Spleen (tissue), 11 donors: ENCODE results near the gene LRRC10B. TPM values are rescaled to one million over a fixed set of nuclear protein-coding genes. Genes with fewer than 3 reads are reported as not detected.

Experiments
- DNase-seq: peaks from one replicate; pipeline ENCODE4 v3.0.0-alpha.2; 2020
- H3K27ac ChIP-seq, 8 donors: fragments of 200-600 bp; sonication (generic) in 7 of 8; 1 replicate in 4 of 8; 2 replicates in 4 of 8; pipeline versions ENCODE4 v1.5.0 to v1.8.0; 2016 to 2021; ENCODE audit warnings: inconsistent platforms in 4 of 8, mild to moderate bottlenecking in 4 of 8, moderate library complexity in 1 of 8
- H3K27me3 ChIP-seq, 7 donors: fragments of 200-600 bp; sonication (generic) in 6 of 7; replicated peaks in 1 of 7; 1 replicate in 4 of 7; 2 replicates in 3 of 7; pipeline versions ENCODE4 v1.5.0 to v1.8.0; 2016 to 2021; ENCODE audit warnings: inconsistent platforms in 3 of 7, mild to moderate bottlenecking in 1 of 7
- H3K36me3 ChIP-seq, 6 donors: fragments of 200-600 bp; sonication (generic) in 5 of 6; 1 replicate in 4 of 6; 2 replicates in 2 of 6; pipeline versions ENCODE4 v1.5.0 to v1.8.0; 2016 to 2021; ENCODE audit warnings: inconsistent platforms in 2 of 6
- H3K4me1 ChIP-seq, 6 donors: fragments of 200-600 bp; sonication (generic) in 5 of 6; 1 replicate in 3 of 6; 2 replicates in 3 of 6; pipeline versions ENCODE4 v1.5.0 to v1.8.0; 2016 to 2021; ENCODE audit warnings: inconsistent platforms in 3 of 6
- H3K4me3 ChIP-seq, 8 donors: fragments of 200-600 bp; sonication (generic) in 7 of 8; 1 replicate in 4 of 8; 2 replicates in 4 of 8; pipeline versions ENCODE4 v1.5.0 to v1.8.0; 2016 to 2021; ENCODE audit warnings: inconsistent platforms in 4 of 8, mild to moderate bottlenecking in 4 of 8, moderate library complexity in 2 of 8
- H3K9me3 ChIP-seq, 8 donors: fragments of 200-600 bp; sonication (generic) in 7 of 8; 1 replicate in 4 of 8; 2 replicates in 4 of 8; pipeline versions ENCODE4 v1.5.0 to v1.8.0; 2016 to 2021; ENCODE audit warnings: inconsistent platforms in 4 of 8
- POLR2A ChIP-seq, 3 donors: fragments of 450-650 bp; IDR thresholded peaks; one replicate each; pipeline ENCODE4 v1.5.1; 2017; ENCODE audit warnings: antibody characterized with exemption in 3 of 3, mild to moderate bottlenecking in 1 of 3
- POLR2AphosphoS5 ChIP-seq, 3 donors: sonication (generic); formaldehyde crosslinking; IDR thresholded peaks; one replicate each; pipeline ENCODE4 v1.5.1; 2017; ENCODE audit warnings: antibody characterized with exemption in 3 of 3
- WGBS, 5 donors: extraction: QIAGEN DNeasy Blood & Tissue Kit in 3 of 5; methylation state at CpG; one replicate each; pipeline versions ENCODE4 v1.1.5 to v1.1.7; 2013 to 2018; 5-methylcytosine and 5-hydroxymethylcytosine counted together
- intact Hi-C: fragments of 100-400 bp; cut with DNase I; formaldehyde crosslinking; loops from one replicate; pipeline ENCODE4 v1.15.0; 2023; ENCODE audit warnings: low total_unique reads
- microRNA-seq, 3 donors: library from miRNA; unstranded; fragments of <30 nt; microRNA quantifications; one replicate each; pipeline versions ENCODE4 to v1.1.0, GENCODE V29; 2019 to 2020
- polyA plus RNA-seq, 3 donors: library from polyadenylated mRNA; stranded (reverse); fragments of 200-250 nt; gene quantifications; one replicate each; pipeline ENCODE4 v1.2.1, GENCODE V29; 2013
- small RNA-seq, 4 donors: library from RNA; depleted of rRNA; stranded (forward); fragments of <200 nt; gene quantifications; one replicate each; pipeline ENCODE3, GENCODE V24; 2016
- total RNA-seq, 7 donors: library from RNA; depleted of rRNA in 3 of 7; stranded (reverse); fragments of >200 nt in 3 of 7; fragmentation: NEBNext Ultra II Directional in 4 of 7; extraction: Animal tissue kit (Norgen Biotek cat#: 25700) in 4 of 7; gene quantifications; one replicate each; pipeline versions ENCODE4 v1.1.0 to v1.2.1, GENCODE V29; 2016 to 2021
- TF ChIP-seq, protein P1 (sequence below), 11 experiments: fragments of 200-600 bp in 7 of 11; fragments of 450-650 bp in 4 of 11; sonication (generic) in 4 of 11; IDR thresholded peaks in 8 of 11; conservative IDR thresholded peaks in 3 of 11; 1 replicate in 7 of 11; 2 replicates in 4 of 11; pipeline versions ENCODE4 v1.4.0 to v1.8.0; 2016 to 2021; ENCODE audit warnings: antibody characterized with exemption in 11 of 11, inconsistent platforms in 4 of 11, mild to moderate bottlenecking in 1 of 11
- donor health status: healthy with polysubstance abuse.
- donor health status: DM: no; HTN: no; CAD: no; lungs with moderate emphysema.
- donor health status: DM: no; HTN: no; CAD: no.
- donor health status: Bipolar disorder and iron deficiency.
- donor health status: healthy.
- donor health status: DM: no; HTN: no; CAD: no.
- donor health status: DM: yes; HTN: yes; CAD: no.

Gene LRRC10B
- total and polyA plus RNA-seq, 10 donors, result 0.27 to 0.82 (median 0.33) TPM; not detected in 4

DNA sequence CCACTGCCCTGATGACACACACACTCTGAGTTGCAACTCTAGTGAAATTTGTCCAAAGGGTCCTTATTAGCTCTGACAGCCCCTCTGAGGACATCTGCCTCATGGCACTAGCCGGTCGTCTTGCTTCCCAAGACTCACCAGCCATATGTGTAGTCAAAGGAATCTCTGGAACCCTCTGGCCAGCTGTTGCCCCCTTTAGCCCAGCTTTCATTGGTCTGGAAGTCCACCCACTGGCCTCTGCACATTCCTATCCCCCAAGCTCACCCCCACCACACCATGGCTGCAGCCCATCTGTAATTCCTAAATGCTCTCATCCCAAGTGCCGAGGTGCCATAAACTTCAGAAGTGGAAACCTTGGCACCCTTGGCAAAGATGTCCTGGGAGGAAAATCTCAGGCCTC is 48.1 kb downstream of the LRRC10B start:
- H3K36me3 ChIP-seq, result no peaks in the 10 kb centered on the region
- H3K4me1 ChIP-seq, result peaks cover 0 to 9% (median 3%) of the 10 kb centered on the region in 6 donors
- H3K27me3 ChIP-seq, result peaks cover 0 to 92% (median 26%) of the 10 kb centered on the region in 7 donors
- no peak for DNase-seq
- intact Hi-C loops, result no loop called here
- no peaks in the 10 kb centered on the region for H3K9me3 ChIP-seq
- TF ChIP-seq POLR2A (IDR thresholded peaks at IDR 0.05) (no peak), POLR2AphosphoS5 (IDR thresholded peaks at IDR 0.05) (no peak)
- TF ChIP-seq, protein P1, sequence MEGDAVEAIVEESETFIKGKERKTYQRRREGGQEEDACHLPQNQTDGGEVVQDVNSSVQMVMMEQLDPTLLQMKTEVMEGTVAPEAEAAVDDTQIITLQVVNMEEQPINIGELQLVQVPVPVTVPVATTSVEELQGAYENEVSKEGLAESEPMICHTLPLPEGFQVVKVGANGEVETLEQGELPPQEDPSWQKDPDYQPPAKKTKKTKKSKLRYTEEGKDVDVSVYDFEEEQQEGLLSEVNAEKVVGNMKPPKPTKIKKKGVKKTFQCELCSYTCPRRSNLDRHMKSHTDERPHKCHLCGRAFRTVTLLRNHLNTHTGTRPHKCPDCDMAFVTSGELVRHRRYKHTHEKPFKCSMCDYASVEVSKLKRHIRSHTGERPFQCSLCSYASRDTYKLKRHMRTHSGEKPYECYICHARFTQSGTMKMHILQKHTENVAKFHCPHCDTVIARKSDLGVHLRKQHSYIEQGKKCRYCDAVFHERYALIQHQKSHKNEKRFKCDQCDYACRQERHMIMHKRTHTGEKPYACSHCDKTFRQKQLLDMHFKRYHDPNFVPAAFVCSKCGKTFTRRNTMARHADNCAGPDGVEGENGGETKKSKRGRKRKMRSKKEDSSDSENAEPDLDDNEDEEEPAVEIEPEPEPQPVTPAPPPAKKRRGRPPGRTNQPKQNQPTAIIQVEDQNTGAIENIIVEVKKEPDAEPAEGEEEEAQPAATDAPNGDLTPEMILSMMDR (IDR thresholded peaks at IDR 0.05 in 8 of 11, conservative IDR thresholded peaks at IDR 0.05 in 3 of 11), result no peak
- H3K27ac ChIP-seq, result no peak overlapping the region
- H3K4me3 ChIP-seq, result no peak overlapping the region
- WGBS, 5 donors, result 73 to 86% (median 85%) methylated on average over 3 of the region's 3 CpGs

Small RNA genes within 50 kb of the gene (microRNA-seq; reads per million reads assigned to microRNA genes)
- gene MIR4488, result 0 to 0.36 (median 0) reads per million in 3 donors

Small RNA genes within 50 kb of the gene (small RNA-seq; reads per million reads assigned to genes)
- 0 reads per million in 4 donors for gene MIR4488

Other genes starting within 250 kb of the LRRC10B start
- gene VWCE, start 213.4 kb upstream of the LRRC10B start, total RNA-seq, result 1 to 10 TPM in 4 of 7 donors, under 1 TPM in 3; 0.23 to 3.2 (median 1.2) TPM
- 1 to 10 TPM in 2 of 3 donors, under 1 TPM in 1; 0.80 to 1.6 (median 1.2) TPM for gene VWCE, start 213.4 kb upstream of the LRRC10B start, polyA plus RNA-seq
- 100 to 1,000 TPM; 118 to 157 (median 151) TPM for gene DDB1, start 175.6 kb upstream of the LRRC10B start, total RNA-seq
- gene DDB1, start 175.6 kb upstream of the LRRC10B start, polyA plus RNA-seq, result 10 to 100 TPM; 68.7 to 94.7 (median 83.4) TPM
- 10 to 100 TPM; 33.1 to 61.5 (median 36.4) TPM for gene TKFC, start 175.5 kb upstream of the LRRC10B start, total RNA-seq
- 10 to 100 TPM; 30.6 to 45.3 (median 31.3) TPM for gene TKFC, start 175.5 kb upstream of the LRRC10B start, polyA plus RNA-seq
- gene CYB561A3, start 146.9 kb upstream of the LRRC10B start, total RNA-seq, result 100 to 1,000 TPM in 4 of 7 donors, 10 to 100 TPM in 3; 82.5 to 138 (median 126) TPM
- gene CYB561A3, start 146.9 kb upstream of the LRRC10B start, polyA plus RNA-seq, result 10 to 100 TPM; 62.1 to 79.6 (median 64.6) TPM
- gene TMEM138, start 146.4 kb upstream of the LRRC10B start, total RNA-seq, result 10 to 100 TPM; 26.8 to 52.4 (median 39.0) TPM
- 10 to 100 TPM; 42.3 to 53.9 (median 49.2) TPM for gene TMEM138, start 146.4 kb upstream of the LRRC10B start, polyA plus RNA-seq
- 10 to 100 TPM; 10.5 to 26.0 (median 17.1) TPM for gene TMEM216, start 116.2 kb upstream of the LRRC10B start, total RNA-seq
- 10 to 100 TPM; 20.7 to 24.6 (median 20.7) TPM for gene TMEM216, start 116.2 kb upstream of the LRRC10B start, polyA plus RNA-seq
- 10 to 100 TPM; 60.3 to 94.3 (median 85.5) TPM for gene CPSF7, start 78.8 kb upstream of the LRRC10B start, total RNA-seq
- gene CPSF7, start 78.8 kb upstream of the LRRC10B start, polyA plus RNA-seq, result 10 to 100 TPM; 30.0 to 44.6 (median 35.3) TPM
- gene SDHAF2, start 78.6 kb upstream of the LRRC10B start, total RNA-seq, result 10 to 100 TPM; 39.8 to 74.2 (median 50.0) TPM
- gene SDHAF2, start 78.6 kb upstream of the LRRC10B start, polyA plus RNA-seq, result 10 to 100 TPM; 50.4 to 73.0 (median 56.8) TPM
- 1 to 10 TPM; 1.1 to 5.3 (median 3.3) TPM for gene SYT7, start 72.3 kb downstream of the LRRC10B start, total RNA-seq
- gene SYT7, start 72.3 kb downstream of the LRRC10B start, polyA plus RNA-seq, result under 1 TPM; 0.14 to 0.48 (median 0.43) TPM
- 1 to 10 TPM; 2.0 to 5.0 (median 3.9) TPM for gene DAGLA, start 171.6 kb downstream of the LRRC10B start, total RNA-seq
- gene DAGLA, start 171.6 kb downstream of the LRRC10B start, polyA plus RNA-seq, result 1 to 10 TPM in 1 of 3 donors, under 1 TPM in 2; 0.27 to 1.2 (median 0.35) TPM
- 1 to 10 TPM in 1 of 7 donors, under 1 TPM in 6; 0.32 to 1.5 (median 0.79) TPM for gene MYRF, start 243.9 kb downstream of the LRRC10B start, total RNA-seq
- gene MYRF, start 243.9 kb downstream of the LRRC10B start, polyA plus RNA-seq, result under 1 TPM; 0.15 to 0.50 (median 0.45) TPM